ENCODE results near the gene DHRS4. TPM values are rescaled to one million over a fixed set of nuclear protein-coding genes. Genes with fewer than 3 reads are reported as not detected.

DHRS4 gene
- total RNA-seq, 1 experiment from 2014 or later = 14.5 TPM

DNA sequence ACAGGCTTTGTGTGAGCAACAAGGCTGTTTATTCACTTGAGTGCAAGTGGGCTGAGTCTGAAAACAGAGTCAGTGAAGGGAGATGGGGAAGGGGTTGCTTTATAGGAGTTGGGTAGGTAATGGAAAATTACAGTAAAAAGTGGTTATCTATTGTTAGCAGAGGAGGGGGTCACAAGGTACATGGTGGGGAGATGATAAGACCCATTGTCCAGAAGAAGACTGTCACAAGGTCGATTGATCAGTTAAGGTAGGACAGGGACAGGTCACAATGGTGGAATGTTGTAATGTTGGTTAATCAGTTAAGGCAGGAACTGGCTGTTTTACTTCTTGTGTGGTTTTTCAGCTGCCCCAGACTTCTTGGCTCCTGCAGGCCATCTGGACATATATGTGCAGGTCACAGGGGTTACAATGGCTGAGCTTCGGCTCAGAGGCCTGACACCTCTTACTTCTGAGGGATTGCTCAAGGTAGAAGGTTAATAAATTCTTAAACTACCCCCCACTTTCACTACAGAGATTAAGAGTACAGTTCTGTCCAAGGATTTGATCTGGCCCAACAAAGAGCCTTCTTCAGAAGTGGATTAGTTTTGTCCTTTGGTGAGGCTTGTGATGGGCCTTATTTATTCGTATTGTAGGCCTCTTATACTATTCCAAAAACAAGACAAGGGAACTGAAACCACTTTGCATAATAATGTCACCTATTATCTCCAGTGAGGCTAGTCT, 13.8 kb upstream of the DHRS4 start:
- POLR2A ChIA-PET = no interaction called here
- peaks cover 5% of the 10 kb centered on the region; the same call in 1 of the 2 replicates for H3K27me3 Mint-ChIP-seq (ENCODE audit: low read depth)
- DNase-seq (ENCODE audit: low spot score) (no peak), ATAC-seq (no peak)
- 0 out of 2 replicates have a peak, but pooled peaks cover 4% of the 10 kb centered on the region for H3K4me1 Mint-ChIP-seq
- TF ChIP-seq, protein P1, sequence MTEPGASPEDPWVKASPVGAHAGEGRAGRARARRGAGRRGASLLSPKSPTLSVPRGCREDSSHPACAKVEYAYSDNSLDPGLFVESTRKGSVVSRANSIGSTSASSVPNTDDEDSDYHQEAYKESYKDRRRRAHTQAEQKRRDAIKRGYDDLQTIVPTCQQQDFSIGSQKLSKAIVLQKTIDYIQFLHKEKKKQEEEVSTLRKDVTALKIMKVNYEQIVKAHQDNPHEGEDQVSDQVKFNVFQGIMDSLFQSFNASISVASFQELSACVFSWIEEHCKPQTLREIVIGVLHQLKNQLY (CRISPR knock-in tag; IDR thresholded peaks at IDR 0.05) = no peak
- TF ChIP-seq ELF4 (CRISPR knock-in tag; IDR thresholded peaks at IDR 0.05; ENCODE audit: low read depth) = no peak
- no peak for TF ChIP-seq ESRRA (CRISPR knock-in tag; IDR thresholded peaks at IDR 0.05; ENCODE audit: borderline replicate concordance)
- no peak for TF ChIP-seq ATF6 (CRISPR knock-in tag; IDR thresholded peaks at IDR 0.05)
- no peak for TF ChIP-seq AFF4 (CRISPR knock-in tag; IDR thresholded peaks at IDR 0.05; ENCODE audit: borderline replicate concordance)
- CTCF ChIA-PET = no interaction called here
- no peak overlapping the region for H3K27ac Mint-ChIP-seq
- peaks cover 11% of the 10 kb centered on the region for H3K9me3 Mint-ChIP-seq
- H3K4me3 Mint-ChIP-seq = no peak overlapping the region
- 0 out of 2 replicates have a peak, but pooled peaks cover 3% of the 10 kb centered on the region for H3K36me3 Mint-ChIP-seq

DNA sequence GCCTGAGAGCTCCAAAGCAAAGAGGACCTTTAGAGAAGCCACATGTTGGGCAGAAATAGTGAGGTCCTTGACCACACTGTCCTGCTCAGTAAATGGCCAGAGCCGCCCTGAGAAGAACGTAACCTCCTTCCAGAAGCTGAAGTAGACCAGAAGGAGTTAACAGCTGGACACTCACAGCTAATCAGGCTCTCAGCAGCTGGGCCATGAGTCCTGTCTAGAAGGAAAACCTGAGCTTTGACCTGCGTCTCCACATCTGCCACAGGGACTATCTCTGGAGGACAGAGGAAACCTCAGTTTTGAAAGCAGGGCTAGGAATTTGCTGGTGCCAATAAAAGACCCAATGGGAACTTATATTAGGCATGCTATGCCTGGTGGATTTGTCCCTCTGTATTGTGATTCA, 12.3 kb upstream of the DHRS4 start:
- Mint-ChIP-seq H3K4me1 (0 out of 2 replicates have a peak, but pooled peaks cover 4% of the 10 kb centered on the region), H3K4me3 (no peak overlapping the region), H3K9me3 (peaks cover 11% of the 10 kb centered on the region), H3K27ac (no peak overlapping the region), H3K27me3 (ENCODE audit: low read depth) (no peaks in the 10 kb centered on the region), H3K36me3 (0 out of 2 replicates have a peak, but pooled peaks cover 3% of the 10 kb centered on the region)
- ATAC-seq (no peak), DNase-seq (ENCODE audit: low spot score) (no peak)
- POLR2A ChIA-PET = no interaction called here
- CTCF ChIA-PET = interaction anchor here (1.8 to 2.0 kb wide), 2 partner anchors 31 to 309 kb away, joined by 4 read pairs; no protein-coding TSS in a partner anchor
- no peak for TF ChIP-seq RELA (CRISPR knock-in tag; IDR thresholded peaks at IDR 0.05; ENCODE audit: borderline replicate concordance)

DNA sequence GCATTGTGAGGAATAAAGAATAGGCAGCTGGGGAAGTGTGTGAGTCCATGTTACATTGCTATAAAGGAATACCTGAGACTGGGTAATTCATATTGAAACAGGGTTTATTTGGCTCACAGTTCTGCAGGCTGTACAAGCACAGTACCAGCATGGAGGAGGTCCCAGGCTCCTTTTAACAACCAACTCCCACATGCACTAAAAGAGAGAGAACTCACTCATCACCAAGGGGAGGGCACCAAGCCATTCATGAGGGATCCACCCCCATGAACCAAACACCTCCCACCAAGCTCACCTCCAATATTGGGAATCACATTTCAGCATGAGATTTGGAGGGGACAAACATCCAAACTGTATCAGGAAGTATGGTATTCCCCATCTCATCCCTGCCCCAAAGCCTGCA, 11.9 kb upstream of the DHRS4 start:
- POLR2A ChIA-PET = no interaction called here
- Mint-ChIP-seq H3K36me3 (0 out of 2 replicates have a peak, but pooled peaks cover 3% of the 10 kb centered on the region), H3K4me1 (0 out of 2 replicates have a peak, but pooled peaks cover 4% of the 10 kb centered on the region), H3K27ac (no peak overlapping the region), H3K4me3 (no peak overlapping the region), H3K27me3 (ENCODE audit: low read depth) (no peaks in the 10 kb centered on the region), H3K9me3 (peaks cover 11% of the 10 kb centered on the region)
- ATAC-seq = no peak
- DNase-seq (ENCODE audit: low spot score) = no peak
- CTCF ChIA-PET = interaction anchor here (1.8 to 2.0 kb wide), 2 partner anchors 31 to 310 kb away, joined by 4 read pairs; no protein-coding TSS in a partner anchor
- no peak for TF ChIP-seq CBFB (CRISPR knock-in tag; IDR thresholded peaks at IDR 0.05; ENCODE audit: low read depth)
- TF ChIP-seq CTCF (IDR thresholded peaks at IDR 0.05) = no peak
- TF ChIP-seq NR3C1 (CRISPR knock-in tag; conservative IDR thresholded peaks at IDR 0.05; ENCODE audit: low read depth) = no peak
- TF ChIP-seq ZNF671 (CRISPR knock-in tag; IDR thresholded peaks at IDR 0.05) = no peak
- no peak for TF ChIP-seq E2F5 (CRISPR knock-in tag; IDR thresholded peaks at IDR 0.05)
- TF ChIP-seq ZNF416 (CRISPR knock-in tag; IDR thresholded peaks at IDR 0.05) = no peak
- no peak for TF ChIP-seq OVOL2 (CRISPR knock-in tag; IDR thresholded peaks at IDR 0.05; ENCODE audit: borderline replicate concordance)
- TF ChIP-seq, protein P2, sequence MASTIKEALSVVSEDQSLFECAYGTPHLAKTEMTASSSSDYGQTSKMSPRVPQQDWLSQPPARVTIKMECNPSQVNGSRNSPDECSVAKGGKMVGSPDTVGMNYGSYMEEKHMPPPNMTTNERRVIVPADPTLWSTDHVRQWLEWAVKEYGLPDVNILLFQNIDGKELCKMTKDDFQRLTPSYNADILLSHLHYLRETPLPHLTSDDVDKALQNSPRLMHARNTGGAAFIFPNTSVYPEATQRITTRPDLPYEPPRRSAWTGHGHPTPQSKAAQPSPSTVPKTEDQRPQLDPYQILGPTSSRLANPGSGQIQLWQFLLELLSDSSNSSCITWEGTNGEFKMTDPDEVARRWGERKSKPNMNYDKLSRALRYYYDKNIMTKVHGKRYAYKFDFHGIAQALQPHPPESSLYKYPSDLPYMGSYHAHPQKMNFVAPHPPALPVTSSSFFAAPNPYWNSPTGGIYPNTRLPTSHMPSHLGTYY (CRISPR knock-in tag; IDR thresholded peaks at IDR 0.05) = no peak
- no peak for TF ChIP-seq GTF2I (CRISPR knock-in tag; conservative IDR thresholded peaks at IDR 0.05)

All from WTC11 (cell line).